WI38 (cell line): Measurements from ENCODE around the gene CPSF4.

Source experiments
- H3K4me3 ChIP-seq: 2 replicates; pipeline ENCODE4 v1.5.1; 2011; ENCODE audit warnings: low read depth, mild to moderate bottlenecking, control low read depth, low read length
- CTCF ChIP-seq: IDR thresholded peaks from 2 replicates; pipeline ENCODE4 v1.5.1; 2012; ENCODE audit warnings: low read depth, mild to moderate bottlenecking, control low read depth, low read length

Gene CPSF4

GRCh38 chr7:99438573-99439480 is at the start of gene CPSF4, which contains the start of gene PTCD1:
CPSF4 (plus strand) TSS chr7:99438943; CDS start chr7:99439083, 140 bp downstream.
PTCD1 (minus strand) TSS chr7:99438798; CDS start chr7:99435242, 3,556 bp downstream.
- peak within 1 kb of the TSS; percentile 78 for H3K4me3 ChIP-seq
- TF ChIP-seq CTCF, result no peak

GRCh38 chr7:99389772-99390171 is 49.0 kb upstream of the CPSF4 start:
- TF ChIP-seq CTCF, result no peak
- no peak overlapping the region for H3K4me3 ChIP-seq

- no peak for TF ChIP-seq CTCF
- H3K4me3 ChIP-seq, result no peak overlapping the region
These were observed 47.7 kb upstream of the CPSF4 start for GRCh38 chr7:99390941-99391602.

GRCh38 chr7:99392046-99392445 is 46.7 kb upstream of the CPSF4 start:
- no peak for TF ChIP-seq CTCF
- no peak overlapping the region for H3K4me3 ChIP-seq

GRCh38 chr7:99392659-99393354 is 45.9 kb upstream of the CPSF4 start:
- TF ChIP-seq CTCF, result no peak
- no peak overlapping the region; the same call in 1 of the 2 replicates for H3K4me3 ChIP-seq

GRCh38 chr7:99393355-99394187 is 45.2 kb upstream of the CPSF4 start:
- no peak for TF ChIP-seq CTCF
- no peak overlapping the region for H3K4me3 ChIP-seq
